ENCODE results near the gene IL16. TPM values are rescaled to one million over a fixed set of nuclear protein-coding genes. Genes with fewer than 3 reads are reported as not detected.

Gene IL16
- total RNA-seq, 3 donors from 2014 or later: 11.1 to 40.5 (median 20.3) TPM

- no peak for DNase-seq (ENCODE audit: low spot score in 2 of 2)
- Histone ChIP-seq H3K27me3 (no peaks in the 10 kb centered on the region), H3K4me1 (no peaks in the 10 kb centered on the region), H3K27ac (no peak overlapping the region), H3K9me3 (no peaks in the 10 kb centered on the region), H3K4me3 (no peak overlapping the region), H3K36me3 (no peaks in the 10 kb centered on the region)
- intact Hi-C loops (cut with DNase I; ENCODE audit: low total_unique reads): no loop called here
- TF ChIP-seq CTCF (IDR thresholded peaks at IDR 0.05) (no peak), POLR2A (IDR thresholded peaks at IDR 0.05) (no peak), POLR2AphosphoS5 (IDR thresholded peaks at IDR 0.05) (no peak)
Measured at GRCh38 chr15:81286621-81287121, 90.0 kb downstream of the IL16 start.

DNA sequence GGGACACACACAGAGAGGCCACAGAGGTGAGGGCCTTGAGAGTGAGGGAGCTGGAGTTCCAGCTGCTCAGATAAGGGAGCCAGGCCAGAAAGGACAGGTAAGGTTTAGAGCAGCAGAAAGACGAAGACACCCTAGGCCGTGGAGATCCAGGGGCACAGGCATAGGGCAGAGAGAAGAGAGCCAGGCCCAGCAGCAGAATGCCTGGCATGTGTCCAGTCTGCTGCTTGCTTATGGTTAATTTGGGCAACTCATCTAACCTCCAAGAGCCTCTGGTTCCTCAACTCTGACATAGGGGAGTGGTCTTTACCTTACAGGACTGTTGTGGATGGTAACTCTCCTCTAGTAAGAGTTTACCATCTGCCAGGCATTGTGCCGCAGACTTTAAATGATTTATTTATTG, 91.4 kb downstream of the IL16 start:
- TF ChIP-seq POLR2AphosphoS5 (IDR thresholded peaks at IDR 0.05) (no peak), CTCF (IDR thresholded peaks at IDR 0.05) (no peak), POLR2A (IDR thresholded peaks at IDR 0.05) (no peak)
- no peak for DNase-seq (ENCODE audit: low spot score in 2 of 2)
- H3K9me3 ChIP-seq: no peaks in the 10 kb centered on the region
- no peak overlapping the region for H3K27ac ChIP-seq
- no peaks in the 10 kb centered on the region for H3K4me1 ChIP-seq
- intact Hi-C loops (cut with DNase I; ENCODE audit: low total_unique reads): no loop called here
- no peak overlapping the region for H3K4me3 ChIP-seq
- no peaks in the 10 kb centered on the region for H3K27me3 ChIP-seq
- no peaks in the 10 kb centered on the region for H3K36me3 ChIP-seq

GRCh38 chr15:81288616-81289015, 91.9 kb downstream of the IL16 start:
- TF ChIP-seq POLR2A (IDR thresholded peaks at IDR 0.05) (no peak), POLR2AphosphoS5 (IDR thresholded peaks at IDR 0.05) (no peak), CTCF (IDR thresholded peaks at IDR 0.05) (no peak)
- Histone ChIP-seq H3K27me3 (no peaks in the 10 kb centered on the region), H3K4me1 (no peaks in the 10 kb centered on the region), H3K36me3 (no peaks in the 10 kb centered on the region), H3K9me3 (no peaks in the 10 kb centered on the region), H3K27ac (no peak overlapping the region), H3K4me3 (no peak overlapping the region)
- no peak for DNase-seq (ENCODE audit: low spot score in 2 of 2)
- intact Hi-C loops (cut with DNase I; ENCODE audit: low total_unique reads): no loop called here

- intact Hi-C loops (cut with DNase I; ENCODE audit: low total_unique reads): no loop called here
- no peaks in the 10 kb centered on the region for H3K36me3 ChIP-seq
Measured at GRCh38 chr15:81289910-81290309, 93.2 kb downstream of the IL16 start.

More at GRCh38 chr15:81289910-81290309, 93.2 kb downstream of the IL16 start:
- no peak for TF ChIP-seq CTCF (IDR thresholded peaks at IDR 0.05)
- no peak for TF ChIP-seq POLR2A (IDR thresholded peaks at IDR 0.05)
- no peak for TF ChIP-seq POLR2AphosphoS5 (IDR thresholded peaks at IDR 0.05)
- no peaks in the 10 kb centered on the region for H3K4me1 ChIP-seq
- H3K27me3 ChIP-seq: no peaks in the 10 kb centered on the region
- H3K4me3 ChIP-seq: no peak overlapping the region
- no peaks in the 10 kb centered on the region for H3K9me3 ChIP-seq
- no peak for DNase-seq (ENCODE audit: low spot score in 2 of 2)
- no peak overlapping the region for H3K27ac ChIP-seq

Data from breast epithelium (tissue), 4 donors.